ENCODE results near the gene SASH1. TPM values are rescaled to one million over a fixed set of nuclear protein-coding genes. Genes with fewer than 3 reads are reported as not detected.
A peak's percentile ranks its signal among the peaks of the same experiment; 100 is the strongest.

The SASH1 gene
- 1 to 10 TPM in 1 of 2 experiments, under 1 TPM in 1; 0.44 to 1.2 TPM for total RNA-seq

GRCh38 chr6:148342350-148343046, at the start of gene SASH1:
Gene SASH1 (plus strand): TSS chr6:148342838. CDS start chr6:148343068, 230 bp downstream.
- intact Hi-C loops (cut with micrococcal nuclease), result loop anchor here (10.0 kb wide), 1 partner anchor 122 kb away; no protein-coding TSS in a partner anchor
- H3K27me3 Mint-ChIP-seq, result peaks cover 40% of the 10 kb centered on the region
- CTCF ChIA-PET, result no interaction called here
- DNase-seq, result peak; percentile 27
- POLR2A ChIA-PET, result no interaction called here
- no peaks in the 10 kb centered on the region for H3K9me3 Mint-ChIP-seq
- no peaks in the 10 kb centered on the region for H3K36me3 Mint-ChIP-seq
- peak within 1 kb of the TSS; percentile 63 for H3K4me3 Mint-ChIP-seq
- H3K4me1 Mint-ChIP-seq (ENCODE audit: low read depth), result peaks cover 10% of the 10 kb centered on the region
- no peak within 1 kb of the TSS for H3K27ac Mint-ChIP-seq

DNA sequence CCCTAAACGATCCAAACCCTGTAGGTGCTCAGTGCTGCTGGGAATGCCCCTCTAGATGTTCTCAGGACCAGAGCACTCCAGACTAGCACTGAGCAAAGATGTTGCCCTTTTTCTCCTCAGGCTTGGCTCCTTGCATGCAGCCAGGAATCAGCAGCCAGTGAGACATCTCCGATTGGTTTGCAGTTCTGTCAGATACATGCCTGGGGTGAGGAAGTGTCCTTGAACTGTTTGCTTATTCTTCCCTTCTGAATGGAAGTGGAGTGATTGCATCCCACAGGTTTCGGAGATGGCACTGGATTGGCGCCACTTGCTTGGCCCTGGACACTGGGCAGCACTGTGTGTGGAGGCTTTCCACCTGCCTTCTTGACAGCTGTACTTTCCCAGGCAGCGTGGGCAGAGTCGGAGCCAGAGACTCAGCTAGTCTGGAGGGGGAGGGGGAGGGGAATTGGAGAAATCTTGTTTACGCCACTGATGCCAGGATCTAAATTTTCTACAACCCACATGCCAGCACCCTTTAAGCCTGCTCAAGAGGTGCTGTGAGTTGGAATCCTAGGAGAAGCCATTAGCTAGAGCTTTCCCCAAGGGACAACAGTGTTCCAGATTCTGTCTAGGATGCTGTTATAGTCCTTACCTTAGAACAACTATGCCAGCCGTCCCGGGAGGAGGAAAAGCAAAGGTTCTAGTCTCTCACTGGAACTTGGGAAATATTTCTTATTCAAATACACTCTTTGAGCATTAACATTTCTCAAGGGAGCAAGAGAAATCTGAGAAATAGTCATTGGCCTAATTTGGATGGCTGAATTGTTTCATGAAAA, 49.2 kb upstream of the SASH1 start:
- H3K4me1 Mint-ChIP-seq (ENCODE audit: low read depth), result no peaks in the 10 kb centered on the region
- H3K9me3 Mint-ChIP-seq, result no peaks in the 10 kb centered on the region
- H3K4me3 Mint-ChIP-seq, result no peak overlapping the region
- no peak overlapping the region for H3K27ac Mint-ChIP-seq
- H3K27me3 Mint-ChIP-seq, result peaks cover 7% of the 10 kb centered on the region
- ChIA-PET POLR2A (no interaction called here), CTCF (no interaction called here)
- H3K36me3 Mint-ChIP-seq, result no peaks in the 10 kb centered on the region
- no peak for DNase-seq
- intact Hi-C loops (cut with micrococcal nuclease), result no loop called here

DNA sequence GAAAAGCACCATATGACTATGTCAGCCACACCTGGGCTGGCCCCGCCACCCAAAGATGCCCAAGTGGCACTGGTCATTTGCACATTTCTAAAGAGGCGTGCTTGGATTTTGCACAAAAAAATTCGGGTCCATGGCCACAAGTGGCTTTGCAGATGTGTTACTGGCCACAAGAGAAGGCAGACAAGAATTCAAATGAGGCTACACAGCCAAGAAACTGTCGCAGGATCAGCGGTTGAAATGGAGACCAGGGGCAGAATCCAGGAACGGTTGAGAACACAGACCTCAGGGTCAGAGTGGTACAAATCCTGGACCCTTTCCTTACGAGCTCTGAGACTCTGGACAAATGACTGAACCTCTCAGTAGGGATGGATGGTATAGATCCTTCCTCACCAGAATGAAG, 48.6 kb upstream of the SASH1 start:
- intact Hi-C loops (cut with micrococcal nuclease), result no loop called here
- no peaks in the 10 kb centered on the region for H3K36me3 Mint-ChIP-seq
- no peaks in the 10 kb centered on the region for H3K9me3 Mint-ChIP-seq
- POLR2A ChIA-PET, result no interaction called here
- CTCF ChIA-PET, result no interaction called here
- no peaks in the 10 kb centered on the region for H3K4me1 Mint-ChIP-seq (ENCODE audit: low read depth)
- no peak for DNase-seq
- H3K27me3 Mint-ChIP-seq, result peaks cover 7% of the 10 kb centered on the region
- no peak overlapping the region for H3K4me3 Mint-ChIP-seq
- H3K27ac Mint-ChIP-seq, result no peak overlapping the region

GRCh38 chr6:148295261-148295887, 47.3 kb upstream of the SASH1 start:
- intact Hi-C loops (cut with micrococcal nuclease), result no loop called here
- DNase-seq, result no peak
- no peak overlapping the region for H3K27ac Mint-ChIP-seq
- no peaks in the 10 kb centered on the region for H3K36me3 Mint-ChIP-seq
- ChIA-PET POLR2A (no interaction called here), CTCF (no interaction called here)
- no peaks in the 10 kb centered on the region for H3K9me3 Mint-ChIP-seq
- H3K4me3 Mint-ChIP-seq, result no peak overlapping the region
- H3K27me3 Mint-ChIP-seq, result peaks cover 6% of the 10 kb centered on the region
- no peaks in the 10 kb centered on the region for H3K4me1 Mint-ChIP-seq (ENCODE audit: low read depth)

DNA sequence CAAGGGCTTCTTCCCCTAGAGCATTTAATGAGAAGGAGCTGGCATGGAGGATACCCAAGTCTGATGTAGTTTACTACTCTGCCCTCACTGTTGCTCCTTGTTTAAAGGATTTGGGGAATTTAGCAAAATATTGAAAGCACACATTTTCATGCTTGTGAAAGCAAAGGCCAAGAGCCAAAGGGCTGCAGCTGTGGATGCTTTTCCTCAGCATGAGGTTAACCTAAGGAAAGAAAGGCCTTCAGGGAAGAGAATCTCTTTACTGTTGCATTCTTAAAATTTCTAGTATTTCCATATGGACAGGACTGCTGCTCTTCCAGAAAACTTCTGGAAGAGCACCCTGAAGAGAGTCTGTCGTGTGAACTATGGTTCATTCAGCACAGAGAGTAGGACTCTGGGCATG, 45.9 kb upstream of the SASH1 start:
- peaks cover 3% of the 10 kb centered on the region for H3K27me3 Mint-ChIP-seq
- no peaks in the 10 kb centered on the region for H3K36me3 Mint-ChIP-seq
- intact Hi-C loops (cut with micrococcal nuclease), result no loop called here
- no peak for DNase-seq
- no peaks in the 10 kb centered on the region for H3K4me1 Mint-ChIP-seq (ENCODE audit: low read depth)
- no peak overlapping the region for H3K4me3 Mint-ChIP-seq
- ChIA-PET POLR2A (interaction anchor here (0.5 kb wide), 1 partner anchor 94 kb away, joined by 3 read pairs; no protein-coding TSS in a partner anchor), CTCF (no interaction called here)
- H3K27ac Mint-ChIP-seq, result no peak overlapping the region
- H3K9me3 Mint-ChIP-seq, result no peaks in the 10 kb centered on the region

- Mint-ChIP-seq H3K9me3 (no peaks in the 10 kb centered on the region), H3K27me3 (peaks cover 2% of the 10 kb centered on the region), H3K27ac (no peak overlapping the region), H3K36me3 (no peaks in the 10 kb centered on the region), H3K4me3 (no peak overlapping the region), H3K4me1 (ENCODE audit: low read depth) (no peaks in the 10 kb centered on the region)
- intact Hi-C loops (cut with micrococcal nuclease), result no loop called here
- no peak for DNase-seq
- ChIA-PET POLR2A (no interaction called here), CTCF (no interaction called here)
These were observed 44.0 kb upstream of the SASH1 start for GRCh38 chr6:148298683-148299082.

- no peaks in the 10 kb centered on the region for H3K36me3 Mint-ChIP-seq
- POLR2A ChIA-PET, result no interaction called here
- intact Hi-C loops (cut with micrococcal nuclease), result no loop called here
- no peak overlapping the region for H3K4me3 Mint-ChIP-seq
- CTCF ChIA-PET, result no interaction called here
- H3K27ac Mint-ChIP-seq, result no peak overlapping the region
- no peaks in the 10 kb centered on the region for H3K9me3 Mint-ChIP-seq
- H3K4me1 Mint-ChIP-seq (ENCODE audit: low read depth), result no peaks in the 10 kb centered on the region
- DNase-seq, result no peak
- H3K27me3 Mint-ChIP-seq, result no peaks in the 10 kb centered on the region
These were observed 39.0 kb upstream of the SASH1 start for GRCh38 chr6:148303616-148304015.

GRCh38 chr6:148304976-148305375, 37.7 kb upstream of the SASH1 start:
- no peak for DNase-seq
- no peaks in the 10 kb centered on the region for H3K36me3 Mint-ChIP-seq
- intact Hi-C loops (cut with micrococcal nuclease), result no loop called here
- H3K9me3 Mint-ChIP-seq, result no peaks in the 10 kb centered on the region
- H3K4me3 Mint-ChIP-seq, result no peak overlapping the region
- ChIA-PET CTCF (no interaction called here), POLR2A (no interaction called here)
- H3K4me1 Mint-ChIP-seq (ENCODE audit: low read depth), result no peaks in the 10 kb centered on the region
- H3K27ac Mint-ChIP-seq, result no peak overlapping the region
- no peaks in the 10 kb centered on the region for H3K27me3 Mint-ChIP-seq

GRCh38 chr6:148306286-148306685, 36.4 kb upstream of the SASH1 start:
- Mint-ChIP-seq H3K4me3 (no peak overlapping the region), H3K27me3 (no peaks in the 10 kb centered on the region), H3K27ac (no peak overlapping the region), H3K36me3 (no peaks in the 10 kb centered on the region), H3K4me1 (ENCODE audit: low read depth) (no peaks in the 10 kb centered on the region), H3K9me3 (no peaks in the 10 kb centered on the region)
- no peak for DNase-seq
- ChIA-PET POLR2A (no interaction called here), CTCF (no interaction called here)
- intact Hi-C loops (cut with micrococcal nuclease), result no loop called here

DNA sequence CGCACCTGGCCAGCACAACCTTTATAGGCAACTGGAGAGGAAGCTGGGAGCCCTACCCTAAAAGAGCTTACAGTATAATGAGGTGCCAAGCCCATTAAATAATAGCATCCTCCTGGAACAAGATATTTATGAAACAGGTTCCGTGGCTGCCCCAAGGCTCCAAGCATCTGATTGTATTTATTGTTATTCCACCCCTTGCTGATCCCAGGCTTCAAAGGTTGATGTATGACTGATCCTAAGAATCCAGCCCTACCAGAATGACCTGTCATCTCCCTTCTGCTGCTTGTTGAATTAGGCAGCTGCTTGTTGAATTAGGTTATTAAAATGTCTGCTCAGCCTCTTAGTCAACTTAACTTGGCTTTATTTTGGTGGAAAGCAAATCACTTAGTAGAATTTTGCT, 35.2 kb upstream of the SASH1 start:
- no peaks in the 10 kb centered on the region for H3K36me3 Mint-ChIP-seq
- CTCF ChIA-PET, result no interaction called here
- H3K27me3 Mint-ChIP-seq, result no peaks in the 10 kb centered on the region
- no peak overlapping the region for H3K27ac Mint-ChIP-seq
- no peak for DNase-seq
- POLR2A ChIA-PET, result no interaction called here
- intact Hi-C loops (cut with micrococcal nuclease), result no loop called here
- no peak overlapping the region for H3K4me3 Mint-ChIP-seq
- H3K4me1 Mint-ChIP-seq (ENCODE audit: low read depth), result no peaks in the 10 kb centered on the region
- H3K9me3 Mint-ChIP-seq, result no peaks in the 10 kb centered on the region

GRCh38 chr6:148309301-148309700, 33.3 kb upstream of the SASH1 start:
- intact Hi-C loops (cut with micrococcal nuclease), result no loop called here
- H3K4me3 Mint-ChIP-seq, result no peak overlapping the region
- no peak overlapping the region for H3K27ac Mint-ChIP-seq
- CTCF ChIA-PET, result no interaction called here
- no peaks in the 10 kb centered on the region for H3K27me3 Mint-ChIP-seq
- H3K36me3 Mint-ChIP-seq, result no peaks in the 10 kb centered on the region
- no peak for DNase-seq
- H3K9me3 Mint-ChIP-seq, result no peaks in the 10 kb centered on the region
- no peaks in the 10 kb centered on the region for H3K4me1 Mint-ChIP-seq (ENCODE audit: low read depth)
- POLR2A ChIA-PET, result no interaction called here

GRCh38 chr6:148311966-148312669, 30.5 kb upstream of the SASH1 start:
- ChIA-PET CTCF (no interaction called here), POLR2A (no interaction called here)
- Mint-ChIP-seq H3K9me3 (no peaks in the 10 kb centered on the region), H3K4me3 (no peak overlapping the region), H3K36me3 (no peaks in the 10 kb centered on the region), H3K27ac (no peak overlapping the region), H3K4me1 (ENCODE audit: low read depth) (no peaks in the 10 kb centered on the region), H3K27me3 (no peaks in the 10 kb centered on the region)
- intact Hi-C loops (cut with micrococcal nuclease), result no loop called here
- no peak for DNase-seq

All from activated CD4-positive, alpha-beta memory T cell treated with anti-CD3 and anti-CD28 coated beads for 36 hours (primary cell).